Left renal pelvis (tissue), 4 donors: ENCODE measurements around the gene BCL2L14. TPM values are rescaled to one million over a fixed set of nuclear protein-coding genes. Genes with fewer than 3 reads are reported as not detected.

Source experiments
- polyA plus RNA-seq, 4 donors: library from polyadenylated mRNA; unstranded; fragments of 120-200 nt; gene quantifications; one replicate each; pipeline ENCODE4 v1.2.1, GENCODE V29; 2013; ENCODE audit not compliant: insufficient read length in 4 of 4

Gene BCL2L14
- polyA plus RNA-seq, 4 donors = 0.14 to 0.78 (median 0.43) TPM

Other genes starting within 250 kb of the BCL2L14 start
- gene LRP6, start 196.1 kb downstream of the BCL2L14 start, polyA plus RNA-seq = 10 to 100 TPM; 62.2 to 66.2 (median 65.0) TPM